ENCODE measurements around the gene PPP1R8. TPM values are rescaled to one million over a fixed set of nuclear protein-coding genes. Genes with fewer than 3 reads are reported as not detected.

Gene PPP1R8
- total RNA-seq (2014; rRNA removed; shearing (Covaris generic)) (71.3 and 72.4 TPM in 2 replicates), total RNA-seq (2022) (57.3 and 58.0 TPM in 2 replicates), Bru-seq, nascent RNA (percentile 87 among the genes with signal in this experiment), BruChase-seq, experiment 1, labeled RNA remaining after a 6-hour chase (percentile 81 among the genes with signal in this experiment), BruChase-seq, experiment 2, labeled RNA remaining after a 2-hour chase (percentile 92 among the genes with signal in this experiment)
- long read RNA-seq, partial matches to known transcripts, result 1 of 3 reads
- long read RNA-seq, other reads (novel, unspliced or antisense), result 2 of 3 reads

GRCh38 chr1:27830621-27831440, at the start of gene PPP1R8:
Gene PPP1R8, plus strand, starts transcription at chr1:27830782. Its CDS starts 54 bp downstream, at chr1:27830836.
- CTCF ChIA-PET (ENCODE audit: unreplicated experiment), result interaction anchor here (0.6 kb wide), 1 partner anchor 585 kb away, joined by 3 read pairs; no protein-coding TSS in a partner anchor
- POLR2A ChIA-PET, result interaction anchor here (0.5 to 2.1 kb wide), 11 partner anchors 10 to 796 kb away, joined by 3 to 13 read pairs (median 4); partner anchors contain the start of genes FAM76A and STX12
- Histone ChIP-seq H3K9me3 (ENCODE audit: low read length) (no peaks in the 10 kb centered on the region), H3K4me2 (ENCODE audit: low read length) (peak within 1 kb of the TSS; percentile 90), H2AFZ (ENCODE audit: low read length) (peak within 1 kb of the TSS; percentile 78), H3K4me3 (ENCODE audit: low read depth, low read length, poor library complexity, severe bottlenecking) (peak within 1 kb of the TSS; percentile 92), H3K36me3 (ENCODE audit: insufficient read depth, low read length) (peaks cover 41% of the 10 kb centered on the region), H3K4me1 (ENCODE audit: insufficient read depth, low read length, poor library complexity, severe bottlenecking) (peaks cover 23% of the 10 kb centered on the region), H3K9me2 (ENCODE audit: insufficient read depth, low read length) (no peaks in the 10 kb centered on the region), H3K27ac (ENCODE audit: low read depth, low read length, poor library complexity, severe bottlenecking) (peak within 1 kb of the TSS; percentile 60), H4K20me1 (ENCODE audit: insufficient read depth, low read length) (peaks cover 23% of the 10 kb centered on the region), H3K79me2 (ENCODE audit: insufficient read depth, low read depth, low read length) (peaks cover 52% of the 10 kb centered on the region)
- DNase-seq (ENCODE audit: low spot score), result peak; percentile 97
- no TSS peak for BruUV-seq (replicated peaks)
- intact Hi-C loops (cut with micrococcal nuclease; ENCODE audit: unreplicated experiment), result loop anchor here (1.0 to 10.0 kb wide), 2 partner anchors 106 to 156 kb away; partner anchors contain the start of genes FAM76A and IFI6
- TF ChIP-seq EZH2phosphoT487 (IDR thresholded peaks at IDR 0.05; ENCODE audit: borderline replicate concordance, low read depth, low read length), result no peak
- TF ChIP-seq CTCF (conservative IDR thresholded peaks at IDR 0.05; ENCODE audit: low read length), result no peak

GRCh38 chr1:27782950-27783349, 47.6 kb upstream of the PPP1R8 start:
- Histone ChIP-seq H3K4me2 (ENCODE audit: low read length) (no peak overlapping the region), H3K4me1 (ENCODE audit: insufficient read depth, low read length, poor library complexity, severe bottlenecking) (no peaks in the 10 kb centered on the region), H3K27ac (ENCODE audit: low read depth, low read length, poor library complexity, severe bottlenecking) (no peak overlapping the region), H3K36me3 (ENCODE audit: insufficient read depth, low read length) (peaks cover 6% of the 10 kb centered on the region; the same call in 1 of the 2 replicates), H4K20me1 (ENCODE audit: insufficient read depth, low read length) (no peaks in the 10 kb centered on the region), H3K9me2 (ENCODE audit: insufficient read depth, low read length) (no peaks in the 10 kb centered on the region), H3K79me2 (ENCODE audit: insufficient read depth, low read depth, low read length) (no peaks in the 10 kb centered on the region; the same call in 1 of the 2 replicates), H3K9me3 (ENCODE audit: low read length) (no peaks in the 10 kb centered on the region), H3K4me3 (ENCODE audit: low read depth, low read length, poor library complexity, severe bottlenecking) (no peak overlapping the region), H2AFZ (ENCODE audit: low read length) (no peak overlapping the region)
- no peak for DNase-seq (ENCODE audit: low spot score)
- no TSS peak for BruUV-seq (replicated peaks)
- CTCF ChIA-PET (ENCODE audit: unreplicated experiment), result no interaction called here
- intact Hi-C loops (cut with micrococcal nuclease; ENCODE audit: unreplicated experiment), result no loop called here
- POLR2A ChIA-PET, result interaction anchor here (0.6 to 0.8 kb wide), 4 partner anchors 12 to 29 kb away, joined by 3 to 4 read pairs (median 3); no protein-coding TSS in a partner anchor
- TF ChIP-seq CTCF (conservative IDR thresholded peaks at IDR 0.05; ENCODE audit: low read length), result no peak
- TF ChIP-seq EZH2phosphoT487 (IDR thresholded peaks at IDR 0.05; ENCODE audit: borderline replicate concordance, low read depth, low read length), result no peak
